NCI-H128 (cell line): ENCODE results near the gene GABRB1.

Experiments
- DNase-seq: peaks from one replicate; lab custom pipeline; 2025; ENCODE audit not compliant: unreplicated experiment; lab: John Stamatoyannopoulos, UW

Gene GABRB1

GRCh38 chr4:47031011-47031678 lies at the start of gene GABRB1:
Gene GABRB1, plus strand, starts transcription at chr4:47031567.
- no peak for DNase-seq

GRCh38 chr4:46984781-46985180 lies 46.6 kb upstream of the GABRB1 start:
- no peak for DNase-seq

GRCh38 chr4:46986922-46987638 lies 44.3 kb upstream of the GABRB1 start:
- DNase-seq: no peak

GRCh38 chr4:46992338-46992737 lies 39.0 kb upstream of the GABRB1 start:
- no peak for DNase-seq

GRCh38 chr4:46993075-46994006 lies 38.0 kb upstream of the GABRB1 start, which contains the start of gene GABRA4:
Gene GABRA4, minus strand, starts transcription at chr4:46993581. Its CDS starts 157 bp downstream, at chr4:46993424.
- no peak for DNase-seq

- no peak for DNase-seq
Measured at GRCh38 chr4:46994007-46994405, 37.4 kb upstream of the GABRB1 start.

- no peak for DNase-seq
Measured at GRCh38 chr4:46999566-46999965, 31.8 kb upstream of the GABRB1 start.

- no peak for DNase-seq
Measured at GRCh38 chr4:47000406-47000805, 31.0 kb upstream of the GABRB1 start.

GRCh38 chr4:47002580-47002979 lies 28.8 kb upstream of the GABRB1 start:
- no peak for DNase-seq

GRCh38 chr4:47010347-47010911 lies 20.9 kb upstream of the GABRB1 start:
- no peak for DNase-seq

GRCh38 chr4:47010912-47011446 lies 20.4 kb upstream of the GABRB1 start:
- no peak for DNase-seq

- DNase-seq: no peak
Measured at GRCh38 chr4:47012676-47013075, 18.7 kb upstream of the GABRB1 start.

- DNase-seq: no peak
Measured at GRCh38 chr4:47013373-47013772, 18.0 kb upstream of the GABRB1 start.

GRCh38 chr4:47017081-47017480 lies 14.3 kb upstream of the GABRB1 start:
- DNase-seq: no peak

- no peak for DNase-seq
Measured at GRCh38 chr4:47017494-47017893, 13.9 kb upstream of the GABRB1 start.

- no peak for DNase-seq
Measured at GRCh38 chr4:47031751-47032404, 511 bp downstream of the GABRB1 start.

GRCh38 chr4:47032405-47033106 lies 1.2 kb downstream of the GABRB1 start:
- DNase-seq: no peak

GRCh38 chr4:47038263-47038662 lies 6.9 kb downstream of the GABRB1 start:
- no peak for DNase-seq

GRCh38 chr4:47040828-47041227 lies 9.5 kb downstream of the GABRB1 start:
- DNase-seq: no peak

GRCh38 chr4:47043821-47044220 lies 12.5 kb downstream of the GABRB1 start:
- DNase-seq: no peak
